ENCODE measurements around the gene VEGFC. TPM values are rescaled to one million over a fixed set of nuclear protein-coding genes. Genes with fewer than 3 reads are reported as not detected.
A peak's percentile ranks its signal among the peaks of the same experiment; 100 is the strongest.

The VEGFC gene
- total RNA-seq, 2 donors from 2014 or later = 0.60 to 0.95 TPM

DNA sequence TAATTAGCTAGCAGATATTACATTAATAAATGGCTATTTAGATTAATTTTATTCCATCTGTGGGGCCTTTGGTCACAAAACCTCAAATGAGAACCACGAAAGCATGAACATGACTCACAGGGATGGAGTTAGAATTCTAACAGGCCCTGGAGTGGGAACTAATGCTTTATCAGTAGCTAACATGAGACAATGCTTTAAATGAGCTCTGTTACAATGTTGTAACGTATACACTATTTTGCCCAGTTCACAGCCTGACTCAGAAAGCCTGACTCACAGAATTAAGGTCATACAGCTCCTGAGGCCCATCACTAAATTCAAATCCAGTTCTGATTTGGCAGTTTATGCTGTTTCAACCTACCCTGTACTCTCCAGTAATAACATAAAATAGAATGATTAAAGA, 23.2 kb downstream of the VEGFC start:
- Mint-ChIP-seq H3K4me1 (no peaks in the 10 kb centered on the region), H3K4me3 (no peak overlapping the region), H3K27ac (no peak overlapping the region), H3K27me3 (ENCODE audit: insufficient read depth) (no peaks in the 10 kb centered on the region), H3K36me3 (ENCODE audit: low read depth) (no peaks in the 10 kb centered on the region), H3K9me3 (peaks cover 2% of the 10 kb centered on the region)
- Histone ChIP-seq H3K4me1 (ENCODE audit: control insufficient read depth, insufficient read depth, low read length) (no peaks in the 10 kb centered on the region), H3K4me3 (ENCODE audit: low read length) (no peak overlapping the region), H3K9me3 (ENCODE audit: control insufficient read depth, low read length) (no peaks in the 10 kb centered on the region), H3K9ac (ENCODE audit: extremely low read depth, low read length, poor library complexity, severe bottlenecking) (no peak overlapping the region), H3K36me3 (ENCODE audit: control insufficient read depth, insufficient read depth, low read length) (no peaks in the 10 kb centered on the region), H3K27ac (ENCODE audit: low read depth, low read length) (no peak overlapping the region), H3K27me3 (ENCODE audit: control insufficient read depth, insufficient read depth, low read length, poor library complexity, severe bottlenecking) (no peaks in the 10 kb centered on the region)
- WGBS, 2 experiments (ENCODE audit: insufficient coverage in 1 of 2, insufficient read length in 1 of 2) = 83 to 90% methylated on average over 2 of the region's 2 CpGs
- TF ChIP-seq, protein P1, sequence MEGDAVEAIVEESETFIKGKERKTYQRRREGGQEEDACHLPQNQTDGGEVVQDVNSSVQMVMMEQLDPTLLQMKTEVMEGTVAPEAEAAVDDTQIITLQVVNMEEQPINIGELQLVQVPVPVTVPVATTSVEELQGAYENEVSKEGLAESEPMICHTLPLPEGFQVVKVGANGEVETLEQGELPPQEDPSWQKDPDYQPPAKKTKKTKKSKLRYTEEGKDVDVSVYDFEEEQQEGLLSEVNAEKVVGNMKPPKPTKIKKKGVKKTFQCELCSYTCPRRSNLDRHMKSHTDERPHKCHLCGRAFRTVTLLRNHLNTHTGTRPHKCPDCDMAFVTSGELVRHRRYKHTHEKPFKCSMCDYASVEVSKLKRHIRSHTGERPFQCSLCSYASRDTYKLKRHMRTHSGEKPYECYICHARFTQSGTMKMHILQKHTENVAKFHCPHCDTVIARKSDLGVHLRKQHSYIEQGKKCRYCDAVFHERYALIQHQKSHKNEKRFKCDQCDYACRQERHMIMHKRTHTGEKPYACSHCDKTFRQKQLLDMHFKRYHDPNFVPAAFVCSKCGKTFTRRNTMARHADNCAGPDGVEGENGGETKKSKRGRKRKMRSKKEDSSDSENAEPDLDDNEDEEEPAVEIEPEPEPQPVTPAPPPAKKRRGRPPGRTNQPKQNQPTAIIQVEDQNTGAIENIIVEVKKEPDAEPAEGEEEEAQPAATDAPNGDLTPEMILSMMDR (conservative IDR thresholded peaks at IDR 0.05) = no peak
- DNase-seq = no peak

DNA sequence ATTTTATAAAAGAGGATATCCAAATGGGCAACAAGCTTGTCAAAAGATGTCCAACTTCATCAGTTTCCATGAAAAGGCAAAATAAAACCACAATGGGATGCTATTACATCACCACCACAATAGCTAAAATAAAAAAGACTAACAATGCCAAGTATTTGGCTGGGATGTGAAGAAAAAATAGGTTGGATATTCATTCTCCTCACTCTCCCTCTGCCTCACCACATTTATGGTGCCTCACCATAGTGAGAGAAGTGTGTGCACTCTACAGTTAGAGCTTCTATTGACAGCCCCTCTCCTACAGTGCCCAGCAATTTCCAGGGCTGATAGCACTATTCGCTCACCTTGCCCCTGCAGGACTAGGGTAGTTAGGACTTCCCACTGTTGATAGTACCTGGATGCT, 25.5 kb downstream of the VEGFC start:
- no peaks in the 10 kb centered on the region for H3K36me3 ChIP-seq (ENCODE audit: control insufficient read depth, insufficient read depth, low read length)
- no peak overlapping the region for H3K27ac Mint-ChIP-seq

DNA sequence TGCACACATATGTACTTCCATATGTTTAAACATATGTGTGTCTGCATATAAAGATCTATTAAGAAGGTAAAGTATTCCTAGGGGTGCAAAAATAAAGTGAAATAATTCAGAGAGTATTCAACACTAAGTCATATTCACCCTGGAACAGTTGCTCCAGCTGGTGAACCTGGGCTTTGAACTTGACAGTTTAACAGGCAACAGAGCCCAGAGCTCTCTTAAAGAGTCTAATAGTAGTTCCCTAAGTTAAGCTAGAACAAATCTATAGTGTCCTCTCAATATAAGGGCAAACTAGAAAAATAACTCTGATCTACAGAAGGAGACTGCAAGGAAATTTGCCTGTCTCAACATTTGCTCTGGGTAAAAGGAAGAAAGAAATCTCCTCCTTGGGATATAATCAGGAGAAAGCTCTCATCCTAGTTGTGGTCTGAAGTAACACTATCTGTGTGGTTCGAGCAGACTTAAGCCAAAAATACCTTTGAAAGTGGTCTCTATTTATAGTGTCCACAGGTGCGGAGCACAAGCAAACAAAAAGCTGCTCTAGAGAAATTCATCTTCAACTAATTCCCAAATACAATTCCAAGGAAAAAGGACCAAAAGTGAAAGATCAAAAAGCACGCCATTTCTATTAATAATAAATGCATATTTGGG, 29.9 kb downstream of the VEGFC start:
- Mint-ChIP-seq H3K9me3 (peaks cover 2% of the 10 kb centered on the region), H3K27me3 (ENCODE audit: insufficient read depth) (no peaks in the 10 kb centered on the region), H3K4me1 (no peaks in the 10 kb centered on the region), H3K36me3 (ENCODE audit: low read depth) (no peaks in the 10 kb centered on the region), H3K4me3 (no peak overlapping the region), H3K27ac (no peak overlapping the region)
- no peaks in the 10 kb centered on the region for H3K9me3 ChIP-seq (ENCODE audit: control insufficient read depth, low read length)
- no peak for DNase-seq
- no peaks in the 10 kb centered on the region for H3K36me3 ChIP-seq (ENCODE audit: control insufficient read depth, insufficient read depth, low read length)
- no peaks in the 10 kb centered on the region for H3K27me3 ChIP-seq (ENCODE audit: control insufficient read depth, insufficient read depth, low read length, poor library complexity, severe bottlenecking)
- no peak overlapping the region for H3K9ac ChIP-seq (ENCODE audit: extremely low read depth, low read length, poor library complexity, severe bottlenecking)
- H3K27ac ChIP-seq (ENCODE audit: low read depth, low read length) = no peak overlapping the region
- 92% methylated on average over 2 of the region's 3 CpGs; no CpG with 5 or more reads in 1 of the 2 experiments for WGBS, 2 experiments (ENCODE audit: insufficient coverage in 1 of 2, insufficient read length in 1 of 2)
- TF ChIP-seq, protein P1 (conservative IDR thresholded peaks at IDR 0.05) = no peak
- H3K4me1 ChIP-seq (ENCODE audit: control insufficient read depth, insufficient read depth, low read length) = no peaks in the 10 kb centered on the region
- H3K4me3 ChIP-seq (ENCODE audit: low read length) = no peak overlapping the region

More for the DNA sequence above, 25.5 kb downstream of the VEGFC start:
- Mint-ChIP-seq H3K36me3 (ENCODE audit: low read depth) (no peaks in the 10 kb centered on the region), H3K9me3 (peaks cover 2% of the 10 kb centered on the region), H3K4me3 (no peak overlapping the region), H3K27me3 (ENCODE audit: insufficient read depth) (no peaks in the 10 kb centered on the region), H3K4me1 (no peaks in the 10 kb centered on the region)
- no peak overlapping the region for H3K9ac ChIP-seq (ENCODE audit: extremely low read depth, low read length, poor library complexity, severe bottlenecking)
- WGBS, 2 experiments (ENCODE audit: insufficient coverage in 1 of 2, insufficient read length in 1 of 2) = 94% methylated on average over 1 of the region's 1 CpG; no CpG with 5 or more reads in 1 of the 2 experiments
- no peak overlapping the region for H3K4me3 ChIP-seq (ENCODE audit: low read length)
- no peak for DNase-seq
- TF ChIP-seq, protein P1 (conservative IDR thresholded peaks at IDR 0.05) = peak; percentile 13
- H3K9me3 ChIP-seq (ENCODE audit: control insufficient read depth, low read length) = no peaks in the 10 kb centered on the region
- H3K27me3 ChIP-seq (ENCODE audit: control insufficient read depth, insufficient read depth, low read length, poor library complexity, severe bottlenecking) = no peaks in the 10 kb centered on the region
- H3K4me1 ChIP-seq (ENCODE audit: control insufficient read depth, insufficient read depth, low read length) = no peaks in the 10 kb centered on the region
- H3K27ac ChIP-seq (ENCODE audit: low read depth, low read length) = no peak overlapping the region
